Peyer's patch (tissue), 4 donors: ENCODE results near the gene TPTE2.
"Not testable (repeated sequence)": the region's sequence is repeated elsewhere in the genome, so short reads cannot be mapped to it uniquely, and the experiment has no call there.

ENCODE experiments used
- CTCF ChIP-seq, 6 experiments: fragments of 450-650 bp in 4 of 6; fragments of 200-600 bp in 2 of 6; sonication (generic) in 1 of 6; IDR thresholded peaks; one replicate each; pipeline ENCODE4 v1.5.1; 2017 to 2019; ENCODE audit warnings: antibody characterized with exemption in 6 of 6, mild to moderate bottlenecking in 3 of 6, moderate library complexity in 1 of 6
- POLR2A ChIP-seq, 2 donors: fragments of 450-650 bp; IDR thresholded peaks; one replicate each; pipeline ENCODE4 v1.5.1; 2017; ENCODE audit warnings: antibody characterized with exemption in 2 of 2, mild to moderate bottlenecking in 2 of 2, moderate library complexity in 2 of 2

DNA sequence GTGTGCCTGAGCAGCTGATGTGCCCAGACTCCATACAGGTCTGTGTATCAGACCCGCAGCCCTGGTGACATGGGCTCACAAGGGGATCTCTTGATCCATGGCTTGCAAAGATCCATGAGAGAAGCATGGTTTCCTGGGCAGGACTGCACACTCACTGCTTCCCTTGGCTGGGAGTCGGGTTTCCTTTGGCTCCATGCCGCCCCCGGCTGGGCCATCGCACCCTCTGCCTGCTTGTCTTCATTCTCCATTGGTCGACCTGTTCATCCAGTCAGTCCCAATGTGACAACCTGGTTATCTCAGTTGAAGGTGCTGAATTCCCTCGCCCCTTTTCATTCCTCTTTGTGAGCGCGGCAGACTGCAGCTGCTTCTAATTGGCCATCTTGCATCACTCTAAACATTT is 101.2 kb downstream of the TPTE2 start:
- not testable (repeated sequence) for TF ChIP-seq CTCF, POLR2A (IDR thresholded peaks at IDR 0.05)
